DND-41 (cell line): ENCODE results near the gene ANKRD28.

Source experiments
- ATAC-seq: fragments of 200-7000 bp; cut with Tn5 transposase; 3 replicates; pipeline ENCODE4 v1.9.1; 2021; ENCODE audit warnings: low read depth; ENCODE audit not compliant: insufficient read depth
- DNase-seq: peaks from one replicate; pipeline ENCODE4 v3.0.0-alpha.2; 2020
- H2AFZ ChIP-seq: 2 replicates; pipeline ENCODE4 v1.6.0; 2012; ENCODE audit warnings: low read depth, low read length
- H3K27ac ChIP-seq: 2 replicates; pipeline ENCODE4 v1.5.1; 2012; ENCODE audit warnings: low read length, inconsistent platforms
- H3K27me3 ChIP-seq: fragments of 200-600 bp; sonication (generic); 2 replicates; pipeline ENCODE4 v1.6.0; 2012; ENCODE audit warnings: low read length, mild to moderate bottlenecking, inconsistent platforms; ENCODE audit not compliant: insufficient read depth, poor library complexity
- H3K36me3 ChIP-seq: 2 replicates; pipeline ENCODE4 v1.5.1; 2012; ENCODE audit warnings: low read length, inconsistent platforms; ENCODE audit not compliant: insufficient read depth
- H3K4me1 ChIP-seq: 2 replicates; pipeline ENCODE4 v1.5.1; 2012; ENCODE audit warnings: mild to moderate bottlenecking, low read length; ENCODE audit not compliant: insufficient read depth
- H3K4me2 ChIP-seq: 2 replicates; pipeline ENCODE4 v1.6.0; 2012; ENCODE audit warnings: mild to moderate bottlenecking, moderate library complexity, low read length, inconsistent platforms; ENCODE audit not compliant: insufficient read depth
- H3K4me3 ChIP-seq, 2 experiments: fragments of 200-600 bp in 1 of 2; shearing (Covaris generic) in 1 of 2; 2 replicates each; pipeline ENCODE4 v1.5.1; 2012 to 2016; ENCODE audit warnings: inconsistent platforms in 2 of 2, low read length in 2 of 2, mild to moderate bottlenecking in 2 of 2, low read depth in 1 of 2, moderate library complexity in 1 of 2
- H3K79me2 ChIP-seq: 2 replicates; pipeline ENCODE4 v1.6.0; 2012; ENCODE audit warnings: low read length, inconsistent platforms; ENCODE audit not compliant: insufficient read depth
- H3K9ac ChIP-seq: 2 replicates; pipeline ENCODE4 v1.6.0; 2012; ENCODE audit warnings: low read depth, mild to moderate bottlenecking, inconsistent platforms, low read length, moderate library complexity
- H3K9me3 ChIP-seq: 2 replicates; pipeline ENCODE4 v1.5.1; 2012; ENCODE audit warnings: low read length, moderate library complexity, mild to moderate bottlenecking, inconsistent platforms; ENCODE audit not compliant: insufficient read depth, severe bottlenecking
- H4K20me1 ChIP-seq: 2 replicates; pipeline ENCODE4 v1.6.0; 2012; ENCODE audit warnings: low read length; ENCODE audit not compliant: insufficient read depth
- EZH2 ChIP-seq: IDR thresholded peaks from 3 replicates; pipeline ENCODE4 v1.6.1; 2012; ENCODE audit warnings: borderline replicate concordance, low read depth, mild to moderate bottlenecking, moderate library complexity, low read length, inconsistent platforms; ENCODE audit not compliant: severe bottlenecking
- TF ChIP-seq, protein P1 (sequence below): IDR thresholded peaks from 2 replicates; pipeline ENCODE4 v1.5.1; 2012; ENCODE audit warnings: borderline replicate concordance, low read length, moderate library complexity, mild to moderate bottlenecking; ENCODE audit not compliant: poor library complexity, severe bottlenecking; ENCODE audit errors: extremely low read depth

The ANKRD28 gene

DNA sequence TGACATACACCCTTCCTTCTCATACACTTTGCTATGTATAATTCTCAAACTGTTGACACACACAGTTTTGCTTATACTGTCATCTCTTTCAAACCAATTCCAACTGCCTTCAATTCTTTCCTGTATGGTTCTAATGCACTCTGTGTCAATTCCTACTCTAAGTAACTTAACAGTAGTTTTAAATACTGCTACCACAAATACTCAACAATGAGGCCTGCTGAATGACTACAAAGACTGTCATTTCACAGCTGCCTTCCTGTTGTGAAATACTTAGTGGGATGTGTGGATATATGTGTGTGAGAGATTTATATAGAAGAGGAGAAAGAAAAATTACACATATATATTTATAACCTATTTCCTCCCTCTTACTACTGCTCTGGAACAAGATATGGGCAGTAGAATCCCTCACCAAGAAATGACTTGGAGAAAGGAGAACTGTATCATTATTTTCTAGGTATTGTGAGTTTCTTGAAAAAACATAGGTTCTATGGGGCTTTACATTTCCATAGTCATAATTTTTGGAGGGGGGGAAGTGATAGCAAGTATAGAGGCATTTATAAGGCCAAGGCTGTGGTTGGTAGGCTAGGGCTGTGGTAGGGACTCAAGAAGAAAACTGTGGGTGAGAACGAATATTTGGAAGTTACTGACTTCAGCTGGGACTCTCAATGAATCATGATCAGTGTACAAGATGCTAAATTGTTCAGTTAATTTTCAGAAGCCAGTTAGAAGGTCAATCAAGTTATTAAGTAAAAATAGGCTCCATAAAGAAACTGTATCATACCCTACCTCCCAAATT is 88.7 kb downstream of the ANKRD28 start:
- Histone ChIP-seq H4K20me1 (no peaks in the 10 kb centered on the region), H3K9ac (no peak overlapping the region), H3K27ac (no peak overlapping the region), H3K79me2 (peaks cover 7% of the 10 kb centered on the region; the same call in 1 of the 2 replicates), H3K27me3 (no peaks in the 10 kb centered on the region), H3K4me3 (no peak overlapping the region), H3K4me2 (no peak overlapping the region), H2AFZ (no peak overlapping the region), H3K4me1 (no peaks in the 10 kb centered on the region), H3K9me3 (no peaks in the 10 kb centered on the region), H3K36me3 (peaks cover 95% of the 10 kb centered on the region)
- ATAC-seq (0 out of 3 replicates have a peak, but pooled peaks have one; percentile 35), DNase-seq (no peak)
- no peak for TF ChIP-seq EZH2
- TF ChIP-seq, protein P1, sequence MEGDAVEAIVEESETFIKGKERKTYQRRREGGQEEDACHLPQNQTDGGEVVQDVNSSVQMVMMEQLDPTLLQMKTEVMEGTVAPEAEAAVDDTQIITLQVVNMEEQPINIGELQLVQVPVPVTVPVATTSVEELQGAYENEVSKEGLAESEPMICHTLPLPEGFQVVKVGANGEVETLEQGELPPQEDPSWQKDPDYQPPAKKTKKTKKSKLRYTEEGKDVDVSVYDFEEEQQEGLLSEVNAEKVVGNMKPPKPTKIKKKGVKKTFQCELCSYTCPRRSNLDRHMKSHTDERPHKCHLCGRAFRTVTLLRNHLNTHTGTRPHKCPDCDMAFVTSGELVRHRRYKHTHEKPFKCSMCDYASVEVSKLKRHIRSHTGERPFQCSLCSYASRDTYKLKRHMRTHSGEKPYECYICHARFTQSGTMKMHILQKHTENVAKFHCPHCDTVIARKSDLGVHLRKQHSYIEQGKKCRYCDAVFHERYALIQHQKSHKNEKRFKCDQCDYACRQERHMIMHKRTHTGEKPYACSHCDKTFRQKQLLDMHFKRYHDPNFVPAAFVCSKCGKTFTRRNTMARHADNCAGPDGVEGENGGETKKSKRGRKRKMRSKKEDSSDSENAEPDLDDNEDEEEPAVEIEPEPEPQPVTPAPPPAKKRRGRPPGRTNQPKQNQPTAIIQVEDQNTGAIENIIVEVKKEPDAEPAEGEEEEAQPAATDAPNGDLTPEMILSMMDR: no peak

DNA sequence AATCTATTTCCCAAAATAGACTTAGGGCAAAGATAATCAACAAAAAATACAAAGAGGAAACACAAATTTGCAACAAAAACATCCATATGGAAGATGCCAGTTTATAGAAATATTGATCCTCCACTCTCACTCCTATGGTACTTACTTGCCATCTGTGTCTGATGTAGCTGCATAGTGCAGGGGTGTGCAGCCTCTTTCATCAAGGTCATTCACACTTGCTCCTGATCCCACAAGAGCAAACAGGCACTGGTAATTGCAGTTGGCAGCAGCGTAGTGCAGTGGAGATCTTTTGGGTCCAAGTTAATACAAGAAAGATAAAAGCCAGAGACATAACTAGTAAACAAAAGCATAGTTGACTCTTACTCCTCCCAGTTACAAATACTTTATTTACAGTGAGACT is 90.0 kb downstream of the ANKRD28 start:
- ATAC-seq: no peak
- Histone ChIP-seq H3K4me1 (no peaks in the 10 kb centered on the region), H4K20me1 (no peaks in the 10 kb centered on the region), H3K27ac (no peak overlapping the region), H3K4me2 (no peak overlapping the region), H3K9ac (no peak overlapping the region), H2AFZ (no peak overlapping the region), H3K27me3 (no peaks in the 10 kb centered on the region), H3K36me3 (peaks cover 94% of the 10 kb centered on the region), H3K9me3 (no peaks in the 10 kb centered on the region), H3K79me2 (peaks cover 5% of the 10 kb centered on the region; the same call in 1 of the 2 replicates), H3K4me3 (no peak overlapping the region)
- TF ChIP-seq EZH2: no peak
- TF ChIP-seq, protein P1: no peak
- no peak for DNase-seq

DNA sequence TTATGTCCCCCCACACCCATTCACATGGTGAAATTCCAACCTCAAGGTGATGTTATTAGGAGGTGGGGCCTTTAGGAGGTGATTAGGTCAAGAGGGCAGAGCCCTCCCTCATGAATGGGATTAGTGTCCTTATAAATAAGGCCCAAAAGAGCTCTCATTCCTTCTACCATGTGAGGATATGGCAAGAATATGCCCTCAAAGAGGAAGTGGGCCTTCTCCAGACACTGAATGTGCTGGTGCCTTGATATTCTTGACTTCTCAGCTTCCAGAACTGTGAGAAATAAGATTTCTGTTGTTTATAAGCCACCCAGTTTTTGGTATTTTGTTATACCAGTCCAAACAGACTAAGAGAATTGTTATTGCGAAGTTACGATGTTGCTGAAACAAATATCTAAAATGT is 94.4 kb downstream of the ANKRD28 start:
- H3K4me1 ChIP-seq: no peaks in the 10 kb centered on the region
- TF ChIP-seq, protein P1: no peak
- no peak for TF ChIP-seq EZH2
- H3K27me3 ChIP-seq: no peaks in the 10 kb centered on the region

More for the DNA sequence above, 94.4 kb downstream of the ANKRD28 start:
- Histone ChIP-seq H3K9ac (no peak overlapping the region), H3K4me2 (no peak overlapping the region), H3K36me3 (peaks cover 75% of the 10 kb centered on the region), H3K27ac (no peak overlapping the region), H4K20me1 (no peaks in the 10 kb centered on the region), H3K79me2 (peaks cover 5% of the 10 kb centered on the region; the same call in 1 of the 2 replicates), H3K4me3 (no peak overlapping the region), H3K9me3 (no peaks in the 10 kb centered on the region), H2AFZ (no peak overlapping the region)
- ATAC-seq (no peak), DNase-seq (no peak)
